ENCODE data around the gene PARVG.
"Not testable (repeated sequence)": the region's sequence is repeated elsewhere in the genome, so short reads cannot be mapped to it uniquely, and the experiment has no call there.

Gene PARVG

DNA sequence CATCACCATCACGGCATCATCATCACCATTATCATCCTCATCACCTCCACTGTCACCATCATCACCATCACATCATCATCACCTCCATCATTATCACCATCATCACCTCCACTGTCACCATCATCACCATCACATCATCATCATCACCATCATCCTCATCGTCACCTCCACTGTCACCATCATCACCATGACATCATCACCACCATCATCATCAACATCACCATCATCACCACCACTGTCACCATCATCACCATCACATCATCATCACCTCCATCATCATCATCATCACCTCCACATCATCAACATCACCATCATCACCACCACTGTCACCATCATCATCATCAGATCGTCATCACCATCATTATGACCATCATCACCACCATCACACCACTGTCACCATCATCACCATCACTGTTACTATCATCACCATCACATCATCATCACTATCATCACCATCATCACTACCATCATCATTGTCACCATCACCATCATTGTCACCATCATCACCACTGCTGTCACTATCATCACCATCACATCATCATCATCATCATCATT lies 32.8 kb downstream of the PARVG start:
- no peak for DNase-seq (ENCODE audit: low read depth in 3 of 3)

DNA sequence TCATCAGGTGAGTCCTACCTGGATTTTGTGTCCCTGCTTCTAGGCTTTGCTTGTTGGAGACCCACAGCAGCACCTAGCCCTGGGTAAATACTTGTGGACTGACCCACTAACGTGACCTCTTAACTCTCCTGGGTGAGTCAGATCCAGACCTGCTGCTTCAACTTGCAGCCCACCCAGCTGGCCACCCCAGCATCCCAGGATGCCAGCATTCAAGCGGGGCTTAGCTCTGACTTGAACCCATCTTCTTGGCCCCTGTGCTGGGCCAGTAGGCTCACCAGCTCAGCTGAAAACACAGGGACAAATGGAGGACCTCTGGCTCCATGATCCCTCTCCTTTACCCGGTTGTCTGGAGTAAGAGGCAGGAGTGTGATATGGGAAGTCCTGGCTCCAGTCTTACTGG lies 33.5 kb downstream of the PARVG start:
- DNase-seq (ENCODE audit: low read depth in 3 of 3) = no peak

DNA sequence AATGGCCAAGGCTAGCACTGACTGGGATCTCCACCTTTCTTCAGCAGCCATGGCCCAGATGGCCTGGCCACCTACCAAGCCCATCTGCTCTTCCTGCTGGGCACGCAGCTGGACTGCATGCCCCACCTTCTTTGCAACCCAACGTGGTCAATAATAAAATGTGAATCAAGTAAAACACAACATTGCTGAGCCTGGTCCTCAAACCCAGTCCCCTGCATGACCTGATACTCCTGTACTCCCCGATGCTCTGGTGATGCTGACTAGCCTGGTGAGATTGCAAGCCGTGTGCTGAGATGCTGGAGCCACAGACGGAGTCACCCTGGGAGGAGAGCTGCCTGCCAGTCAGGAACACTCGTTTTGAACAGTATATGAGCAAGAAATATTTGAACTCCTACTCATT lies 34.0 kb downstream of the PARVG start:
- no peak for DNase-seq (ENCODE audit: low read depth in 3 of 3)

DNA sequence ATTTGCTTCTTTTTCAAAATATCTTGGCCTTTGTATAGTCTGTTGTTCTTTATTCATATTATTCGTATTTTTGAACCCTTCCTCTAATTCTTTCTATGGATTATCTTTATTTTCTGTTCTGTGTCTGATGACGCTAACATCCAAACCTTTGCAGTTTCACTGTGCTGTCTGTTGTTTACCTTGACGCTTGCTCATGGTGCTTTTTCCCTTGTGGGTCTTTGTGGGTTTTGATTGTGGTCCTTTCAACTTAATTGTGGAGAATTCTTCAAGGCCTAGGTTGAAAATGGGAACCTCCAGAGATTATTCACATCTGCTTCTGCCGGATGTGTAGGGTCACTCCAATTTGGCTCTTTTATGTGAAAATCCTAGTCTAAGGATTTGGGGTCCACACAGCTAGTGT lies 34.6 kb downstream of the PARVG start:
- no peak for DNase-seq (ENCODE audit: low read depth in 3 of 3)

DNA sequence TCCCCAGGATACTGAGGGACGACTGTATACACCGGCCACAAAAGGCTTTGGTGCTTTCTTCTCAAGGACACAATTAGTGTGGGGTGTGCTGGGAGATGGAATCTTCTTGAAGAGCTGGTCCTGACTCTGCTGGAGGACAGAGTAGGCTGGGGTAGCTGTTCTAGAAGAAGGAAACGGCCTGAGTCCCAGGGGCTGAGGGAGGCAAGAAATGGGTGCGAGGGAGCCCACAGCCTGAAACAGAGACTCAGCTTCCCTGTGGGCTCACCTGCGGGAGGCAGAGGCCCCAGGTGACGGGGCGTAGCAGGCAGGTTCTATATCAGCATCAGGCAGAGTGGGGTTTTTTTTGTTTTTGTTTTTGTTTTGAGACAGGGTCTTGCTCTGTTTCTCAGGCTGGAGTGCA lies 36.6 kb downstream of the PARVG start:
- no peak for DNase-seq (ENCODE audit: low read depth in 3 of 3)

DNA sequence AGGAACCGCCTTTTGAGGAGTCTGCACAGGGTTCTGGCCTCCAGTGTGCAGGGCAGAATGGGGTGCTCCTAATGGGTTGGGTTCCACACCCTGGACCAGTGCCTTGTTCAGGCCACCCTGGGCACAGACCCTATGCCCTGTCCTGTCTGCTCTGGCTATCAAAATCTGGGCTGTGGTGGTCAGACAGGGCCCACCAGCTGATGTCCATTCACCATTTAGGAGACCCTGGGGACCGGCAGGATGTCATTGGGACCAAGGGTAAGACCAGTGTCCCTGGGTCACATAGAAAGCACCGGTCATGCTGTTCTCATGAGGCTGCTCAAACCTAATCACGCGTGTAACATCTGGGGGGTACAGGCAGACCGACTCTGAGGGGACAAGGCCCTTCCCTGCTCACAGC lies 37.3 kb downstream of the PARVG start:
- no peak for DNase-seq (ENCODE audit: low read depth in 3 of 3)

DNA sequence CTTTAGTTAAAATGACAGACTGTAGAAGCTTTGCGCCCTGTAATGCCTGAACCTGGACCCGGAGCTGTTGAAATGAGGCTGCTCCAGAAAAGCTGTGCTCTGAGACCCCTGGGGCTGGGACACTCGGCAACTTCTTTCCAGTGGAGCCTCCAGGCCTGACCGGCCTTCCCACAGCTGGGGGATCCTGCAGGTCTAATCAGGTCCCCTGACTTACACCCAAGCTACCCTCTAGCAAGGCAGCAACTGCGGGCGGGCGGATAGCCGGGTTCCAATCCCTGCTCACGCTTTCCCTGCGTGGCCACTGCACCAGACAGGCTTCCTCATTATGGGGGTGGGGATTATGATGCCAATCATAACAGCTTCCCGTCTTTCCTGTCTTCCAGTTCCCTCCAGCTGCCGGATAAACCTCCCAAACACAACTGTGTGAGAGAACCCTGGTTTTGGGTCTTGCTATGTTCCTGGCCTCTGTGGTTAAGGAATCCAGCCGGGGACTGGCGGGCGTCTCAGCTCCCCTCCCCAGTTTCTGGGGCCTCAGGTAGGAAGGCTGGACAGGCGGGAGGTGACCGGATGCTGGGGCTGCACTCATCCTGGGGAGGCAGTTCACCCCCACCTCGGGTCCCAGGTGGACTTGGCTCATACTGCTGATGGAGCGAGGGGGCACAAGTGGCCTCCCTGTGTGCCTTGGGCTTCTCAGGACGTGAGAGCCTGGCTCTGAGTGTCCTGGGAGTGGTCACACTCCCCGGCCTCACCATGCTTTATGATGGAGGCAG lies 38.6 kb downstream of the PARVG start:
- no peak for DNase-seq (ENCODE audit: low read depth in 3 of 3)

DNA sequence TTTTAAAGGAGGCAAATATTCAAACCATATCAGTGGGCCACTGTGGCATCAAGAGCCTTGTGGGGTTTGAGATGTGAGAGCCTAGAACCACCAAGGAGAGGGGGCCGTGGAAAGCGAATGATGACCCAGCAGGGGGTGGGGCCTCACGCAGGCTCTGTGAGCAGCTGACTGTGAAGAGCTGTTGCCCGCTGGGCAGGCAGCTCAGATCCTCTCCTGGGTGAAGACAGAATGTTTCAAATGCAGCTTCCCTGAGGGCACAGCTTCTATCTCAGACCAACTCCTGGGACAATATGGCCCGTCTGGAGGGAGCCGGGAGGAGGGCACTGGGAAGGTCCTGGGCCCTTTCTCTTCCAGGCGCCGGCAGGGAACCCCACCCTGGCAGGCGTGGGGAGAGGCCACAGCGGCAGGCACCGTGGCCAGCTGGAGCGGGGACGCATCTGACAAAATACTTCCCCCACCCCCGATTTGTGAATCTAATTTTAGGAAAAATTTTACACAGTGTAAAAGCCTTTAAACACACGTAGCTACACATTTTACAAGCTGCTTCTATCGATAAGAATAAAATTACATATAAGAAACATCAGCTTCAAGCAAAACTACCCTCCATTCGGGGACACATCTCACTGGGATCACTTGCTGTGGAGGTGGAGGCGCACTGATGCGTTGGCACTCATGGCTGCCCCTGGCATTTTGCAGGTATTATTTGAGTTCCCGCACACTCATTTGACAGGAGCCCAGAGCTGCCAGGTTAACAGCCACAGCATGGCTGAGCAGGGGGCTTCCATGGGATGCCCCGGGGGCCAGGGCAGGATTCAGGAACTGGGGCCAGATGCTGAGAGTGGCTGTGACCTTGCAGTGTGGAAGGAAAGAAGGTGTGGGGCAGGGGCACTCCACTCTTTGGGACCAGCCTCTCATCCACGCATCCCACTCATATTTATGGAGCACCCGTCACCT lies 40.3 kb downstream of the PARVG start:
- DNase-seq (ENCODE audit: low read depth in 3 of 3) = no peak

DNA sequence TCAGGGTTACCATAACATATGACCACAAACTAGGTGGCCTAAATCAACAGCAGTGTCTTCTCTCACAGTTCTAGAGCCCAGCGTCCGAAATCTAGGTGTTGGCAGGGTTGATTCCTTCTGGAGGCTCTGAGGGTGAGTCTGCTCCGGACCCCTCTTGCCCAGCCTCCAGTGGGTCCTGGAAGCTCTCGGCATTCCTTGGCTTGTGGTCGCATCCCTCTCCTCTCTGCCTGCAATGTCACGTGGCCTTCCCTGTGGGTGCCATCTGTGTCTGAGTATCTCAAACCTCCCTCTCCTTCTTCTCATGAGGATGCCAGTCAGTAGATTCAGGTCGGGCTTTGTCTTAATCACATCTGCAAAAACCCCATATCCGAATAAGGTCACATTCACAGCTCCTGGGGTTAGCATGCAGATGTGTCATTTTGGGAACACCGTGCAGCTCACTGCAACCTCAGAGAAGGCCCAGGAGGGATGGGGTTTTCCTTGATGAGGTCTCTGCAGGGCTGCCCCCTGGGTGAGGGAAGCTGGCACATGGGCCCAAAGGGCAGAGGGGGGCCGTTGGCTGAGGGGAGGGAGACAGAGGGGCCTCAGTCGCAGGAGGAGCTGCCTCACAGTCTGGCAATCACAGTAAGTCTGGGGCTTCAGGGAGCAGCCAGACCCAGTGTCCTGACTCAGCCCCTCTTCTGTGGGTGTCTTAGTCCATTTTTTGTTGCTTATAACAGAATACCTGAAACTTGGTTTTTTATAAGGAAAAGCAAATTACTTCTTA lies 41.2 kb downstream of the PARVG start:
- no peak for DNase-seq (ENCODE audit: low read depth in 3 of 3)

DNA sequence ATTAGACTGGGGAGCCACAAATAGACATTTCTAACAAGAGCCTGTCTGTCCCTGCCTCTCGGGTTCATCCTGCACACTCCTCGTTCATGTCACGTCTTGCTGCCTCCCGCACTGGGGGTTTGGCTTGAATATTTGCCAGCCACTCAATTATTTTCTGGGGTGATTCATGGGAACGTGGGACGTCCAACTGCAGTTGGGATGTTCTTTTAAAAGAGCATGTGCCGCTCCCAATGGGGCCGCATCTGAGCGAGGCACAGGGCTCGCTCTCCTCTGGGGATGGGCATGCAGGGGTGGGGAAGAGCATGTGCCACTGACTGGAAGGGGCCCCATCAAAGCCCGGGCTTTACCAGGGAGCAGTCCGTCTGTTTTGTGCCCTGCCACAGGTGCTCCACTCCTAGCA lies 43.4 kb downstream of the PARVG start:
- DNase-seq (ENCODE audit: low read depth in 3 of 3) = no peak

DNA sequence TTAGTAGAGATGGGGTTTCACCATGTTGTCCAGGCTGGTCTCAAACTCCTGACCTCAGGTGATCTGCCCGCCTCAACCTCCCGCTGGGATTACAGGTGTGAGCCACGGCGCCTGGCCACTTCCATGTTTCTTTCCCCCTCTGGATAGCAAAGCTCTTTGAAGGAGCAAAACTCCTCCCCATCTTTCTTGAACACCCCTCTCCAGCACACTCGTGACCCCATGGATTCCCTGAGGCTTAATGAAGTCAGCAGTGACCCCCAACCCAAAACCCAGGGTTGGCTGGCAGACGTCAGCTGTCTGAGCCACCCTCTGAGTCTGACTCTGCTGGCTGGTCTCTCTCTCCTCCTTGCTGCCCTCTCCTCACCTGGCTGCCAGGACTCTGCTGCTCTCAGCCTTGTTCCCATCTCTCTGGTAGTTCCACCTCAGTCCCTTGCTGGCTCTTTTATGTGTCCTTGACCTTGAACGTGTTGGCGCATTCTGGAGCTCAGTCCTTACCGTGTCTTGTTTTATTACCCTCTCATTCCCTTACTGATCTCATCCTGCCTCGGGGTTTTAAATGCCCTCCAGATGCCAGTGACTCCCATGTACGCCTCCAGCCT lies 44.5 kb downstream of the PARVG start:
- no peak for DNase-seq (ENCODE audit: low read depth in 3 of 3)

DNA sequence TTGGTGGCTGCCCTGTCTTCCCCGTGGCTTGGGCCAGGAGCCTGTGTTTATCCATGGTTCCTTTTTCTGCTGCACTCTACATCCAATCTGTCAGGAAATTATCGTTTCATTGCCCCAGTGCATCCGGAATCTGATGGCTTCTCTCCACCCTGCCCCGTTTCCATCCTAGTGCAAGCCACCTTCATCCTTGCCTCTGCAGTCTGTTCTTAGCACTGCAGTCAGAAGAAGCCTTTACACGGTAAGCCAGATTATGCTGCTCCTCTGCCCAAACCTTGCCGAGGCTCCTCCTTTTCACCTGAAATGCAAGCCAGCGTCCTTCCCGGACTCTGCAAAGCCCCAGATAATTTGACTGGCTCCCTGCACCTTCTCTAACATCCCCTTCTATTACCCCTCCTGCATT lies 45.1 kb downstream of the PARVG start:
- DNase-seq (ENCODE audit: low read depth in 3 of 3) = no peak

DNA sequence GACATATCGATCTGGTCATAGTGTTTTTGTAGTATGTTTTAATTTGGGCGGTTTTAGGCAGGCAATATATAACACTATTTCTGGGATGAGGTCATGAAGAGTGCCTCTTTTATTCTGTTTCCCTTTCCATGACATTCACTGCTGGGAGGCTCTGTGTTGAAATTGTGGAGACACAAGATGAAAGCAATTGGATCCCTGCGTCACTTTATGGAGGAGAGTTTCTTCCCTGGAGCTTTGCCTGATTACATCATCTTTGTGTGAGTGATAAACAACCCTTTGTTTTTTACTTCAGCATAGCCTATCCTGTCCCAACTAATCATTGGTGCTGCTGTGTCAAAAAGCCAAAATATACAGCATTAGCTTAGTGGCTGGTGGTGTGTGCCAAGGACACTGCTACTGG lies 48.6 kb downstream of the PARVG start:
- DNase-seq (ENCODE audit: low read depth in 3 of 3) = no peak

DNA sequence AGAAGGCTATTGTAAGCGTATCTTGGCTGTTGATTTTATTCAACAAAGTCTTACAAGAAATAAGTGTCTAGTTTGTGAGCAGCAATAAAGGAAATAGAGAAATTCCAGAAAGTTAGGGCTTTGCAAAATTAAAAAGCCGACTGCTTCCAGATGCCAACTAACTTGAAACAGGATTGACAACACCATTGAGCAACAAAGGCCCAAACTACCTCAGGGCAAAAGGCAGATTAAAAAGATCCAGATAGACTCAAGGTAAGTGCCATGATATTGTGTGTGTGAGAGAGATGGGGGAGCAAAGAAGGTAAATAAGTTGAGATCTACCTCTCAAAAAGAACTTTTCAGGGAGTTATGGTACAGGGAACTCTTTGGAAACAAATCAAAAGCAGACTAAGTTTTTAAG lies 49.1 kb downstream of the PARVG start:
- DNase-seq (ENCODE audit: low read depth in 3 of 3) = no peak

DNA sequence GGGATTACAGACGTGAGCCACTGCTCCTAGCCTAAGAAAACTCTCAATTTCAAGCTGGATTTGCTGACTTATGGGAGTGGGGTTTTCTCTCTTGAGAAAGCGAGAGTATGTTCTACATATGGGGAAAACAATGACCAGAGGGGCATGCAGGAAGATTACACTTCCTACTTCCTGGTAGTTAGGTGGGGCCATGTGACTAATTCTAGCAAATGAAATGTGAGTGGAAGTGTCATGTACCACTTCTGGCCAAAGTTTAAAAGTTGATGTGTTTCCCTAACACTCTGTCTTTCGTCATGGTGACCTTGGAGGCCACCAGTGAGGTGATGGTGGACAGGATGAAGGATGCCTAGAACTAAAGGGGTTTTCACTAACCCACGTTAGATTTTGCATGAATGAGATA lies 50.5 kb downstream of the PARVG start:
- no peak for DNase-seq (ENCODE audit: low read depth in 3 of 3)

DNA sequence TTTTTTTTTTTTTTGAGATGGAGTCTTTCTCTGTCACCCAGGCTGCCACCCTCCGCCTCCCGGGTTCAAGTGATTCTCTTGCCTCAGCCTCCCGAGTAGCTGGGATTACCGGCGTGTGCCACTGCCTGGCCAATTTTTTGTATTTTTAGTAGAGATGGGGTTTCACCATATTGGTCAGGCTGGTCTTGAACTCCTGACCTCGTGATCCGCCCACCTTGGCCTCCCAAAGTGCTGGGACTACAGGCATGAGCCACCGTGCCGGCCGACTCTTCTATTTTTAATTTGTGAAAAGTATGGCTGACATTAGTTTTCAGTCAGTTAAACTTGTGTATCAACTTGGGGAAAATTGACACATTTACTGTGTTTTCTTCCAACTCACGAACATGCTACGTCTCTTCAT lies 53.6 kb downstream of the PARVG start:
- not testable (repeated sequence) for DNase-seq (ENCODE audit: low read depth in 3 of 3)

DNA sequence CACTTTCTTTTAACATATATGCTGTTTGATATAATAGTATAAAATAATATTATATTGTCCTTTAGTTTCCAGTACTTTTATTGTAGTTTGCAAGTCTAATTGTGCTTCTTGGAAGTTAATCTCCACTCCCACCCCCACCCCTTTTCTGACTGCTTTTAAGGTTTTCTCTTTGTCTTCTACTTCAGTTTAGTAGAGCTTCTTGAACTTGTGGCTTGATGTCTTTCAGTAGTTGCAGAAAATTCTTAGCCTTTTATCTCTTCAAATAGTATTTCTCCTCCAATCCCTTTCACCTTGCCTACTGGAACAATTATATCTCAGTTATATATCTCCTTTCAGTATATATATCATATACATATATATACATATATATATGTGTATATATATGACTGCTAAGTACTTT lies 56.6 kb downstream of the PARVG start:
- no peak for DNase-seq (ENCODE audit: low read depth in 3 of 3)

DNA sequence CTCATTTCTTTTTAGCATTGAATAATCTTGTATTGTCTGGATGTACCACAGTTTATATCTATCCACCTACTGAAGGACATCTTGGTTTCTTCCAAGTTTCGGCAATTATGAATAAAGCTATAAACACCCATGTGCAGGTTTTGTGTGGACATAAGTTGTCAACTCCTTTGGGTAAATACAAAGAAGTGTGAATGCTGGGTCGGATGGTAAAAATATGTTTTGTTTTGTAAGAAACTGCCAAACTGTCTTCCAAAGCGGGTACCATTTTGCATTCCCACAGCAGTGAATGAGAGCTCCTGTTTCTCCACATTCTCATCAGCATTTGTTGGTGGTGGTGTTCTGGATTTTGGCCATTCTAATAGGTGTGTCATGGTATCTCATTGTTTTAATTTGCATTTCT lies 60.4 kb downstream of the PARVG start:
- not testable (repeated sequence) for DNase-seq (ENCODE audit: low read depth in 3 of 3)

DNA sequence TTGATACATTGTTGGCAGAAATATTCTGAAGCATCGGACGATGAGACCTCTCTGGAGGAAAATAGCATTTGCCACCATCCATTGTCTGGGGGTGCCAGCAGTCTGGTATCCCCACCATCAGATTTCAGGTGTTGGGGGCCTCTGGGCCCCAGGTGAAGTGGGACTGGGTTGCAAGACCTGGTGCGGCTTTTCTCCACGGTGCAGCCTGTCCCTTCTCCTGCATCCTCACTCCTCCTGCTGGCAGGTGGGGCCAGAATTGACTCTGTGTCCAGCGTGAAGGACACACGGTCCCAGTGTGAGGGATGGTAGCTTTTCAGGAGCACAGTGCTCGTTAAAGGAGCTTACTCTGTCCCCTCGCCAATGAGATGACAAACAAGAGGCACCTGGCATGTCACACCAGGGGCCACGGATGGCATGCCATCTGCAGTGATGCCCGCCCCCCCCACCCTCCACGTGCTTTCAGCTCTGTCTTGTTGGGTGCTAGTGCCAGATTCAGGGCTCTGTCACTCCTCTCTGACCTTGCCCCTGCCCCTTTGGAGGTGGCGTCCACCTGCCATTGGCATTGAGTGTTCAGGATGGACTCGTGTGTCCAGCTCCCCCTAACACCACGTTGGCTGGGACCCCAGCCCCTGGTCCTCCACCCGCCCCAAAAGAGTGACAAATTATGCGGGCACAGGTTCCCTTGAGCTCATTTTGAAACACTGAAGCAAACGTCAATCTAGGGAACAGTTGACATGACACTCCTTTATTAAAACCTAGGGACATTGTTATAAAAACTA lies 62.4 kb downstream of the PARVG start:
- no peak for DNase-seq (ENCODE audit: low read depth in 3 of 3)

DNA sequence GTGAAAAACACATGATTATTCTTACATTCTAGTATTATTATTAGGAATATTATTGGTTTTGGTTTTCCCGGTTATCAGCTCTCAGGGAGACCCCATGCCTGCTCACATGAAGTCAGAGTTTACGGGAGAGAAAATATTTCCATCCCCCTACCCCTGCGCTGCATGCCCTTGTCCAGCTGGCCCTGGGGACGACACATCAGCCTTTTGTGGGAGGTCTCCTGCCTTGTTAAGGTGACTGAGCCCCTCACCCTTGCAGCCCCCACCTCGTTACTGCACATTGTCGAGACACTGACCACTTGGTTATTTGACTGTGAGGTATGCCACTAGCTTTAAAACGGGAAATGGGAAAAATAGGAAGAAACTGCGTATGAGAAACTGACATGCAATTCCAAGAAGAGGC lies 63.0 kb downstream of the PARVG start:
- DNase-seq (ENCODE audit: low read depth in 3 of 3) = no peak
